GM18517 (cell line): ENCODE measurements around the gene CDK12.

Experiments
- ATAC-seq: cut with Tn5 transposase; IDR thresholded peaks from one replicate; pipeline ENCODE4 v1.9.1; 2021; ENCODE audit warnings: mild to moderate bottlenecking, moderate library complexity; ENCODE audit not compliant: unreplicated experiment

CDK12 gene

DNA sequence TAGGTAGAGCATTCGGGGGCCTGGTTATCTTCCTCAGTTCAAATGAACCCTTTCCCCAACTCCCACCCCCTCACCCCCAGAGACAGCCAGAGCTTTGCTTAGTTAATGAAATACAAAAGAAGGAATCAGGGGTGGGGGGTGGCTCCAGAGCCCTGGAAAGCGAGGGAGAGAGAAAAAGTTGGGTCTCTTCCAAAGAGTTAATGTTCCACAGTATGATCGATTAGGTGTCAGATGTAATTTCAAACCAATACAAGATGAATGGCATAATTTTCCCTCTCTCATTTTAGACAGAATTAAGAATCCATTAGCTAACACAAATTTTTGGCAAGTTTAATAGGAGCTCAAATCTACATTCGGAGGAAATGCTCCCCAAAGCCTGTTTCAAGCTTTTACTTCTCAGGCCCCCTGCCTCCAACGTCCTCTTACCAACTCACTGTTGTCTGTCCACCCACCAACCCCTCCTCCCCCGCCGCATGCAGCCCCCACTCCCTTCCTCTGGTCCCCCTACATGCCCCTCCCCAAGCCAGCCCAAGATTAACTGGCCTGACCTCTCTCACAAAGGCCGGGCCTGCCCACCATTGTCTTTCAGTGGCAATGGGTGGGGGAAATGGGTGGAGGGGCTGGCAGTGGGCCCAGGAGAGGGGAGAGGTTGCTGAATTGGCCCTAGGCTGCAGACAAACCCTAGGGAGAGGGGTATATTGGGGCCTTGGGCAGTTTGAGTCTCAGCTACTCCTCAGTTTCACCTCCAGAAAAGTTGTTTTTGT, 118.2 kb downstream of the CDK12 start:
- ATAC-seq = no peak

DNA sequence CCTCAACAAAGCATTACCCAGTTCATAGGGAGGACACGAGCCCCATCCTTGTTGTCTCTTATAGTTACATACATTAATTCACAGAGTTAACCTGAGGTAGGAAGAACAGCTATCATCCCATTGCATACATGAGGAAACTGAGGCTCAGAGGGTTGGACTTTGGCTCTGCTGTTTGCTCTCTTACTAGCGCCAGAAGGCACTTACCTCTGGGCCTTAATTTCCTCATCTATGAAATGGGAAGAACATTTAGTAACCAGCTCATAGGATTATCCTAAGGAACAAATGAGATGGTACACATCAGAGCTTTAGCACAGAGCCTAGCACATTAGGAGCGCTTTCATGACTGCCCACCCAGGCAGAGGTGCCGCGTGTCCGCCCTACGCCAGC, 118.8 kb downstream of the CDK12 start:
- ATAC-seq = no peak

DNA sequence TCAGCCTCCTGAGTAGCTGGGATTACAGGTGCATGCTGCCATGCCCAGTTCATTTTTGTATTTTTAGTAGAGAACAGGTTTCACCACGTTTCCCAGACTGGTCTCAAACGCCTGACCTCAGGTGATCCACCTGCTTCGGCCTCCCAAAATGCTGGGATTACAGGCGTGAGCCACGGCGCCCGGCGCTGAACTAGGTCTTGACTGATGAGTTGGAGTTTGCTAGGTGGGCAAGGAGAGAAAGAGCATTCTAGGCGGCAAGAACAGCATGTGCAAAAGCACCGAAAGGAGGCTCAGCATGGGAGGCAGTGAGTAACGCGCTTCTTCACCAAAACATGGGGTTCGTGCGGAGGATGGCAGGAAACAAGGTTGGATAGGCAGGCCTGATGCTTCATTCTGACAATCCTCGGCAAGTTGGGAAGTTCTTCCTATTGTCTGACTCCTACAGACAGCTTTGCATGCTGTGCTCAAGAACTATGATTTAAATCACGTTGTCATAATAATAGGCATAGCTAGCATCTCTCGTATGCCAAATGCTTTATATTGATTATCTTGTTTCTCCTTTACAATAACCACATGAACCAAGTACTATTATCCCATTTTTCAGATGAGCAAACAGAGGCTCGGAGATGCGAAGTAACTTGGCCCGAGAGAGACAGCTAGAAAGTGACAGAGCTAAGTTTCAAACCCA, 119.9 kb downstream of the CDK12 start:
- ATAC-seq = no peak

DNA sequence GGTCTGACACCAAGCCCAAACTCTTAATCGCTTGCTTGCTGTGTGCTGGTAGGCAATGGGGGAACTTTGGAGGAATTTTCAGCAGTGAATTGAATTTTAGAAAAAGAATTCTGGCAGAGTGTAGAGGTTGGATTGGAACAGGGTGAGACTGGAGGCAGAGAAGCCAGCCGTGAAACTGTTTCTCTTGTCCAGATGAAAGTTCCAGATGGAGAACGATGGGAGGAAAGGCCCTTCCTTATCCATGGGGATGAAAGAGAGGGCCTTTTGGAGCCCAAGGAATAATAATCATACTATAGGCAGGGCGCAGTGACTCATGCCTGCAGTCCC, 120.4 kb downstream of the CDK12 start:
- ATAC-seq = no peak

DNA sequence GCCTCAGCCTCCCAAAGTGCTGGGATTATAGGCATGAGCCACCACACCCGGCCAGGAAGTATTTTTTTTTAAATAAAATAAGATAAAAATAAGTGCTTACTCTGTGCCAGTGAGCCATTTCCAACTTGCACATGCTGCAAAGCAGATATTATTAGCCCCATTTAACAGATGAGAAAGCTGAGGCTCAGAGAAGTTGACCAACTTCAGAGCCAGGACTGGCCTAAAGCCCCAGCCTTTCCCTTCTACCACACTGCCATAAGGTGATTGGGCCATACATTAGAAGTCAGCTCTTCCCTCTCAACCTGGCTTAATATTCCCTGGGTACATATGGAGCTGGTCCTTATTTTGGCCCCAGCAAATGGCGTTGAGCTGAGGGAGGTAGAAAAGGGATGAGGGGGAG, 121.4 kb downstream of the CDK12 start:
- no peak for ATAC-seq
